ENCODE measurements around the gene SORCS2.

GRCh38 chr4:7632341-7632740 is 440.0 kb downstream of the SORCS2 start:
- no peak for TF ChIP-seq CTCF (IDR thresholded peaks at IDR 0.05; ENCODE audit: low read depth, low read length)
- TF ChIP-seq POLR2A (IDR thresholded peaks at IDR 0.05; ENCODE audit: extremely low read depth, insufficient read length): no peak
- no peak for TF ChIP-seq MAX (IDR thresholded peaks at IDR 0.05; ENCODE audit: low read depth, low read length)
